HCT116 (cell line): ENCODE measurements around the gene NAV3. TPM values are rescaled to one million over a fixed set of nuclear protein-coding genes. Genes with fewer than 3 reads are reported as not detected.
A peak's percentile ranks its signal among the peaks of the same experiment; 100 is the strongest.

Experiments used
- ATAC-seq: fragments of 200-7000 bp; cut with Tn5 transposase; 2 replicates; pipeline ENCODE4 v1.9.1; 2020; ENCODE audit warnings: mild to moderate bottlenecking, moderate library complexity
- BruUV-seq: library from RNA; stranded (reverse); fragments of 400-500 nt; replicated peaks from 2 replicates; lab custom pipeline; 2021; lab: Mats Ljungman, UMichigan
- CTCF ChIA-PET: fragments of 300-600 bp; sonication (Branson Sonifier 250); formaldehyde crosslinking; loops from one replicate; lab custom pipeline; 2021; ENCODE audit warnings: antibody characterized with exemption; lab: Charles Lee
- POLR2A ChIA-PET: fragments of 300-600, 350-600 bp; sonication (Branson Sonifier 250); formaldehyde crosslinking; loops from one replicate; lab custom pipeline; 2021; ENCODE audit warnings: antibody characterized with exemption; lab: Charles Lee
- RAD21 ChIA-PET, 2 experiments: fragments of 300-600 bp; sonication (Branson Sonifier 250); formaldehyde crosslinking; loops; one replicate each; lab custom pipeline; 2023; ENCODE audit warnings: low total read pairs in 2 of 2; ENCODE audit not compliant: uncharacterized antibody in 2 of 2, unreplicated experiment in 2 of 2, low non-redundant PET in 1 of 2; lab: Charles Lee
- DNase-seq: peaks from one replicate; pipeline ENCODE4 v3.0.0-alpha.2; 2010; ENCODE audit warnings: low read depth, low spot score
- H2AFZ ChIP-seq: fragments of 200-600 bp; shearing (Covaris generic), sonication (generic); 2 replicates; pipeline ENCODE4 v1.6.1; 2017; ENCODE audit warnings: low read depth, mixed run types, mixed read lengths, antibody characterized with exemption, low read length; ENCODE audit not compliant: poor library complexity, severe bottlenecking
- H3K27ac ChIP-seq: 2 replicates; pipeline ENCODE4 v1.5.1; 2012; ENCODE audit warnings: low read depth, low read length
- H3K27me3 ChIP-seq: fragments of 200-600 bp; sonication (generic); 2 replicates; pipeline ENCODE4 v1.6.1; 2016; ENCODE audit warnings: mixed run types, low read length, mixed read lengths; ENCODE audit not compliant: insufficient read depth
- H3K36me3 ChIP-seq, 2 experiments: fragments of 200-500 bp in 1 of 2; fragments of 200-600 bp in 1 of 2; sonication (Bioruptor generic) in 1 of 2; sonication (generic) in 1 of 2; 2 replicates each; pipeline versions ENCODE4 v1.5.1 to v1.6.1; 2014 to 2016; ENCODE audit warnings: low read length in 2 of 2, inconsistent platforms in 1 of 2, mixed read lengths in 1 of 2, mixed run types in 1 of 2; ENCODE audit not compliant: insufficient read depth in 2 of 2, control insufficient read depth in 1 of 2
- H3K4me1 ChIP-seq, 2 experiments: fragments of 200-600 bp in 1 of 2; sonication (generic) in 1 of 2; 2 replicates each; pipeline versions ENCODE4 v1.5.1 to v1.6.1; 2012 to 2017; ENCODE audit warnings: low read length in 2 of 2, inconsistent platforms in 1 of 2, mild to moderate bottlenecking in 1 of 2, mixed read lengths in 1 of 2, mixed run types in 1 of 2, moderate library complexity in 1 of 2; ENCODE audit not compliant: insufficient read depth in 2 of 2, control insufficient read depth in 1 of 2
- H3K4me2 ChIP-seq: fragments of 200-600 bp; sonication (generic); 2 replicates; pipeline ENCODE4 v1.6.1; 2017; ENCODE audit warnings: mixed run types, low read length, mixed read lengths
- H3K4me3 ChIP-seq, 2 experiments: fragments of 200-600 bp in 1 of 2; sonication (generic) in 1 of 2; replicated peaks in 1 of 2; 2 replicates each; pipeline ENCODE4 v1.5.1; 2011 to 2016; ENCODE audit warnings: low read length in 2 of 2, control low read depth in 1 of 2, low read depth in 1 of 2, mild to moderate bottlenecking in 1 of 2, mixed read lengths in 1 of 2, mixed run types in 1 of 2
- H3K79me2 ChIP-seq: fragments of 200-600 bp; sonication (generic); 2 replicates; pipeline ENCODE4 v1.6.1; 2017; ENCODE audit warnings: mild to moderate bottlenecking, mixed run types, low read length, moderate library complexity, mixed read lengths; ENCODE audit not compliant: insufficient read depth
- H3K9ac ChIP-seq: fragments of 200-600 bp; sonication (generic); 2 replicates; pipeline ENCODE4 v1.6.1; 2016; ENCODE audit warnings: low read length, mixed read lengths
- H3K9me2 ChIP-seq: fragments of 200-600 bp; sonication (generic), shearing (Covaris generic); 2 replicates; pipeline ENCODE4 v1.6.1; 2017; ENCODE audit warnings: mixed run types, mild to moderate bottlenecking, moderate library complexity; ENCODE audit not compliant: insufficient read depth
- H3K9me3 ChIP-seq, 2 experiments: fragments of 200-500 bp in 1 of 2; fragments of 200-600 bp in 1 of 2; sonication (Bioruptor generic) in 1 of 2; sonication (generic) in 1 of 2; 2 replicates each; pipeline ENCODE4 v1.6.1; 2014 to 2017; ENCODE audit warnings: low read length in 2 of 2, mixed read lengths in 2 of 2, inconsistent platforms in 1 of 2, low read depth in 1 of 2, mild to moderate bottlenecking in 1 of 2, mixed run types in 1 of 2, moderate library complexity in 1 of 2; ENCODE audit not compliant: control insufficient read depth in 1 of 2, insufficient read depth in 1 of 2
- H4K20me1 ChIP-seq: fragments of 200-600 bp; sonication (generic), shearing (Covaris generic); 2 replicates; pipeline ENCODE4 v1.6.1; 2017; ENCODE audit warnings: mixed run types, mild to moderate bottlenecking, moderate library complexity; ENCODE audit not compliant: insufficient read depth
- CBX3 ChIP-seq: IDR thresholded peaks from 2 replicates; pipeline ENCODE4 v1.6.1; 2012; ENCODE audit warnings: low read depth
- CEBPB ChIP-seq: IDR thresholded peaks from 2 replicates; pipeline ENCODE4 v1.6.1; 2012; ENCODE audit warnings: low read depth
- EZH2 ChIP-seq: fragments of 200-600 bp; sonication (generic); IDR thresholded peaks from 2 replicates; pipeline ENCODE4 v1.6.1; 2017; ENCODE audit warnings: antibody characterized with exemption, mixed run types
- SP1 ChIP-seq: IDR thresholded peaks from 2 replicates; pipeline ENCODE4 v1.6.1; 2012; ENCODE audit warnings: low read depth
- SRF ChIP-seq: IDR thresholded peaks from 2 replicates; pipeline ENCODE4 v1.6.1; 2012; ENCODE audit warnings: low read depth
- TCF7L2 ChIP-seq: IDR thresholded peaks from 2 replicates; pipeline ENCODE4 v1.7.0; 2011; ENCODE audit warnings: borderline replicate concordance, inconsistent platforms; ENCODE audit not compliant: insufficient read depth, insufficient read length; ENCODE audit errors: extremely low read depth
- intact Hi-C: fragments of 100-400 bp; cut with micrococcal nuclease; formaldehyde crosslinking; loops from 2 replicates; pipeline ENCODE4 v1.10.0; 2022
- total RNA-seq: library from RNA; stranded (reverse); gene quantifications from one replicate; pipeline ENCODE4 v1.2.1, GENCODE V29; 2021; ENCODE audit not compliant: unreplicated experiment

Gene NAV3
- total RNA-seq, 1 experiment from 2014 or later, result 7.8 TPM

GRCh38 chr12:78210894-78211302 is 380.2 kb downstream of the NAV3 start:
- no peak overlapping the region for H2AFZ ChIP-seq
- DNase-seq (no peak), ATAC-seq (no peak)
- intact Hi-C loops, result no loop called here
- no peak overlapping the region for H3K4me3 ChIP-seq
- POLR2A ChIA-PET, result no interaction called here
- CTCF ChIA-PET, result no interaction called here
- H3K4me1 ChIP-seq, result peaks cover 3 to 4% of the 10 kb centered on the region in 2 experiments; a peak in 2 of 4 replicates
- H3K27ac ChIP-seq, result no peak overlapping the region
- RAD21 ChIA-PET, result no interaction called here
- H3K36me3 ChIP-seq, result no peaks in the 10 kb centered on the region
- no peaks in the 10 kb centered on the region for H3K9me3 ChIP-seq
- H4K20me1 ChIP-seq, result no peaks in the 10 kb centered on the region
- peaks cover 3% of the 10 kb centered on the region; the same call in 1 of the 2 replicates for H3K9me2 ChIP-seq
- no TSS peak for BruUV-seq
- H3K27me3 ChIP-seq, result no peaks in the 10 kb centered on the region
- no peak overlapping the region for H3K9ac ChIP-seq
- no peaks in the 10 kb centered on the region for H3K79me2 ChIP-seq
- H3K4me2 ChIP-seq, result no peak overlapping the region
- no peak for TF ChIP-seq CBX3
- no peak for TF ChIP-seq SP1
- no peak for TF ChIP-seq TCF7L2
- TF ChIP-seq CEBPB, result peak; percentile 45; the same call in 1 of the 2 replicates
- TF ChIP-seq, all 23 proteins: peak for 1

GRCh38 chr12:78220811-78221210 is 390.1 kb downstream of the NAV3 start:
- H4K20me1 ChIP-seq, result no peaks in the 10 kb centered on the region
- no peak overlapping the region for H2AFZ ChIP-seq
- H3K4me2 ChIP-seq, result no peak overlapping the region
- TF ChIP-seq EZH2 (no peak), SRF (no peak), TCF7L2 (no peak)
- TF ChIP-seq, all 23 proteins: peak for 0
- H3K9ac ChIP-seq, result no peak overlapping the region
- H3K4me3 ChIP-seq, result no peak overlapping the region
- no peaks in the 10 kb centered on the region for H3K27me3 ChIP-seq
- intact Hi-C loops, result no loop called here
- POLR2A ChIA-PET, result no interaction called here
- H3K4me1 ChIP-seq, result no peaks in the 10 kb centered on the region
- BruUV-seq, result no TSS peak
- no peak overlapping the region for H3K27ac ChIP-seq
- CTCF ChIA-PET, result no interaction called here
- no peaks in the 10 kb centered on the region for H3K36me3 ChIP-seq
- H3K9me2 ChIP-seq, result no peaks in the 10 kb centered on the region
- H3K9me3 ChIP-seq, result no peaks in the 10 kb centered on the region
- H3K79me2 ChIP-seq, result no peaks in the 10 kb centered on the region
- no peak for DNase-seq
- RAD21 ChIA-PET, result no interaction called here
- no peak for ATAC-seq
